CD8-positive, alpha-beta memory T cell (primary cell): ENCODE data around the gene TPR. TPM values are rescaled to one million over a fixed set of nuclear protein-coding genes. Genes with fewer than 3 reads are reported as not detected.
A peak's percentile ranks its signal among the peaks of the same experiment; 100 is the strongest.

ENCODE experiments used
- CTCF ChIA-PET: fragments of 350-600 bp; sonication (Branson Sonifier 250); formaldehyde crosslinking; loops from one replicate; lab custom pipeline; 2021; ENCODE audit warnings: antibody characterized with exemption; lab: Charles Lee
- POLR2A ChIA-PET: fragments of 350-600 bp; sonication (Branson Sonifier 250); formaldehyde crosslinking; loops from one replicate; lab custom pipeline; 2021; ENCODE audit warnings: antibody characterized with exemption; lab: Charles Lee
- DNase-seq, 5 donors: peaks; one replicate each; pipeline versions ENCODE4 v3.0.0 to v3.0.0-alpha.2; 2020 to 2022; ENCODE audit warnings: mixed read lengths in 1 of 5
- H3K27ac ChIP-seq: one replicate; pipeline ENCODE4 v1.7.0; 2013; ENCODE audit warnings: low read depth, mild to moderate bottlenecking, low read length, moderate library complexity
- H3K27me3 ChIP-seq: 2 replicates; pipeline ENCODE4 v1.7.0; 2013; ENCODE audit warnings: low read length, mild to moderate bottlenecking; ENCODE audit not compliant: insufficient read depth, poor library complexity, severe bottlenecking
- H3K36me3 ChIP-seq: 2 replicates; pipeline ENCODE4 v1.7.0; 2013; ENCODE audit warnings: mild to moderate bottlenecking, low read length, moderate library complexity; ENCODE audit not compliant: insufficient read depth
- H3K4me1 ChIP-seq: 2 replicates; pipeline ENCODE4 v1.7.0; 2013; ENCODE audit warnings: mild to moderate bottlenecking, low read length, moderate library complexity; ENCODE audit not compliant: insufficient read depth
- H3K4me3 ChIP-seq: 2 replicates; pipeline ENCODE4 v1.7.0; 2013; ENCODE audit warnings: mild to moderate bottlenecking, low read length
- H3K9me3 ChIP-seq: 2 replicates; pipeline ENCODE4 v1.7.0; 2013; ENCODE audit warnings: mild to moderate bottlenecking, low read length
- H3K27ac Mint-ChIP-seq, 8 donors: one replicate each; pipeline ENCODE4 v1.8.0; 2020 to 2021; ENCODE audit warnings: mixed read lengths in 8 of 8, mild to moderate bottlenecking in 6 of 8, inconsistent platforms in 3 of 8, moderate library complexity in 3 of 8
- H3K27me3 Mint-ChIP-seq, 2 donors: one replicate each; pipeline ENCODE4 v1.8.0; 2020 to 2021; ENCODE audit warnings: mixed read lengths in 2 of 2, mild to moderate bottlenecking in 1 of 2, moderate library complexity in 1 of 2
- H3K36me3 Mint-ChIP-seq, 3 donors: one replicate each; pipeline ENCODE4 v1.8.0; 2020 to 2021; ENCODE audit warnings: mixed read lengths in 3 of 3, inconsistent platforms in 1 of 3, mild to moderate bottlenecking in 1 of 3
- H3K4me1 Mint-ChIP-seq, 3 donors: one replicate each; pipeline ENCODE4 v1.8.0; 2020 to 2021; ENCODE audit warnings: mixed read lengths in 3 of 3, inconsistent platforms in 1 of 3, mild to moderate bottlenecking in 1 of 3
- H3K4me3 Mint-ChIP-seq, 7 donors: one replicate each; pipeline ENCODE4 v1.8.0; 2020 to 2021; ENCODE audit warnings: mixed read lengths in 7 of 7, mild to moderate bottlenecking in 6 of 7, moderate library complexity in 4 of 7, inconsistent platforms in 2 of 7
- H3K9me3 Mint-ChIP-seq, 5 donors: one replicate each; pipeline ENCODE4 v1.8.0; 2020 to 2022; ENCODE audit warnings: mixed read lengths in 5 of 5, mild to moderate bottlenecking in 3 of 5, moderate library complexity in 2 of 5, inconsistent platforms in 1 of 5
- polyA plus RNA-seq: library from polyadenylated mRNA; unstranded; fragments of 300-500 nt; fragmentation: Illumina TruSeq; gene quantifications from one replicate; pipeline ENCODE4 v1.2.3, GENCODE V29; 2021
- total RNA-seq, 2 experiments: library from RNA; stranded (reverse); gene quantifications; one replicate each; pipeline ENCODE4 v1.2.3, GENCODE V29; 2021

Gene TPR
- total and polyA plus RNA-seq, 3 experiments from 2014 or later, result 73.4 to 117 (median 111) TPM

- POLR2A ChIA-PET, result interaction anchor here (0.7 kb wide), 1 partner anchor 1149 kb away, joined by 3 read pairs; no protein-coding TSS in a partner anchor
- Histone ChIP-seq H3K27ac (no peak overlapping the region), H3K9me3 (no peaks in the 10 kb centered on the region), H3K36me3 (no peaks in the 10 kb centered on the region), H3K4me1 (peaks cover 72% of the 10 kb centered on the region), H3K4me3 (no peak overlapping the region), H3K27me3 (no peaks in the 10 kb centered on the region)
- Mint-ChIP-seq H3K27me3 (no peaks in the 10 kb centered on the region), H3K27ac (peak overlapping the region in 7 of 8 donors; percentile 36 to 83 (median 64)), H3K4me3 (peak overlapping the region in 4 of 7 donors; percentile 5 to 40 (median 20)), H3K9me3 (no peaks in the 10 kb centered on the region), H3K36me3 (peaks cover 0 to 12% (median 3%) of the 10 kb centered on the region in 3 donors), H3K4me1 (peaks cover 27 to 32% (median 30%) of the 10 kb centered on the region in 3 donors)
- CTCF ChIA-PET, result no interaction called here
- DNase-seq, result no peak
Measured at GRCh38 chr1:186306533-186306932, 68.5 kb downstream of the TPR start.

- no peaks in the 10 kb centered on the region for H3K9me3 ChIP-seq
- no peaks in the 10 kb centered on the region for H3K9me3 Mint-ChIP-seq
- H3K27me3 Mint-ChIP-seq, result no peaks in the 10 kb centered on the region
- ChIA-PET POLR2A (no interaction called here), CTCF (no interaction called here)
- no peaks in the 10 kb centered on the region for H3K36me3 ChIP-seq
- no peak overlapping the region for H3K27ac ChIP-seq
- no peak overlapping the region for H3K4me3 ChIP-seq
- peaks cover 0 to 5% (median 2%) of the 10 kb centered on the region in 3 donors for H3K36me3 Mint-ChIP-seq
- peaks cover 27 to 32% (median 30%) of the 10 kb centered on the region in 3 donors for H3K4me1 Mint-ChIP-seq
- peak in 1 of 5 donors; percentile 17 for DNase-seq
- no peaks in the 10 kb centered on the region for H3K27me3 ChIP-seq
- peak overlapping the region in 1 of 7 donors; percentile 21 for H3K4me3 Mint-ChIP-seq
- peaks cover 78% of the 10 kb centered on the region for H3K4me1 ChIP-seq
- peak overlapping the region in 5 of 8 donors; percentile 30 to 76 (median 47) for H3K27ac Mint-ChIP-seq
Measured at GRCh38 chr1:186304982-186305949, 69.8 kb downstream of the TPR start.

- ChIA-PET POLR2A (no interaction called here), CTCF (interaction anchor here (1.4 to 1.5 kb wide), 2 partner anchors 22 to 71 kb away, joined by 3 read pairs; partner anchors contain the start of gene TPR)
- no peaks in the 10 kb centered on the region for H3K9me3 Mint-ChIP-seq
- peak overlapping the region; percentile 2 to 76 (median 36) for H3K27ac Mint-ChIP-seq
- H3K27me3 Mint-ChIP-seq, result no peaks in the 10 kb centered on the region
- Histone ChIP-seq H3K36me3 (no peaks in the 10 kb centered on the region), H3K27me3 (no peaks in the 10 kb centered on the region), H3K9me3 (no peaks in the 10 kb centered on the region), H3K4me1 (peaks cover 70% of the 10 kb centered on the region), H3K27ac (no peak overlapping the region), H3K4me3 (no peak overlapping the region)
- DNase-seq, result peak in 1 of 5 donors; percentile 56
- H3K4me1 Mint-ChIP-seq, result peaks cover 20 to 32% (median 26%) of the 10 kb centered on the region in 3 donors
- no peaks in the 10 kb centered on the region for H3K36me3 Mint-ChIP-seq
- H3K4me3 Mint-ChIP-seq, result no peak overlapping the region
Measured at GRCh38 chr1:186303911-186304310, 71.1 kb downstream of the TPR start.

- no peak for DNase-seq
- peaks cover 20 to 32% (median 26%) of the 10 kb centered on the region in 3 donors for H3K4me1 Mint-ChIP-seq
- no peaks in the 10 kb centered on the region for H3K27me3 Mint-ChIP-seq
- Histone ChIP-seq H3K4me1 (peaks cover 56% of the 10 kb centered on the region), H3K9me3 (no peaks in the 10 kb centered on the region), H3K4me3 (no peak overlapping the region), H3K36me3 (no peaks in the 10 kb centered on the region), H3K27me3 (no peaks in the 10 kb centered on the region), H3K27ac (no peak overlapping the region)
- H3K4me3 Mint-ChIP-seq, result no peak overlapping the region
- CTCF ChIA-PET, result interaction anchor here (1.3 kb wide), 1 partner anchor 13 kb away, joined by 3 read pairs; no protein-coding TSS in a partner anchor
- no peaks in the 10 kb centered on the region for H3K9me3 Mint-ChIP-seq
- H3K27ac Mint-ChIP-seq, result no peak overlapping the region
- no peaks in the 10 kb centered on the region for H3K36me3 Mint-ChIP-seq
- POLR2A ChIA-PET, result no interaction called here
Measured at GRCh38 chr1:186302381-186302920, 72.6 kb downstream of the TPR start.

- Histone ChIP-seq H3K9me3 (no peaks in the 10 kb centered on the region), H3K4me3 (no peak overlapping the region), H3K27me3 (no peaks in the 10 kb centered on the region), H3K27ac (no peak overlapping the region), H3K4me1 (peaks cover 53% of the 10 kb centered on the region), H3K36me3 (no peaks in the 10 kb centered on the region)
- Mint-ChIP-seq H3K4me3 (no peak overlapping the region), H3K27me3 (no peaks in the 10 kb centered on the region), H3K36me3 (no peaks in the 10 kb centered on the region), H3K27ac (no peak overlapping the region), H3K4me1 (peaks cover 18 to 30% (median 23%) of the 10 kb centered on the region in 3 donors), H3K9me3 (no peaks in the 10 kb centered on the region)
- POLR2A ChIA-PET, result no interaction called here
- CTCF ChIA-PET, result interaction anchor here (1.3 kb wide), 1 partner anchor 12 kb away, joined by 3 read pairs; no protein-coding TSS in a partner anchor
- DNase-seq, result no peak
Measured at GRCh38 chr1:186301448-186301847, 73.6 kb downstream of the TPR start.

GRCh38 chr1:186300056-186300455 is 75.0 kb downstream of the TPR start:
- no peak overlapping the region for H3K27ac ChIP-seq
- peaks cover 41% of the 10 kb centered on the region for H3K4me1 ChIP-seq
- H3K4me3 ChIP-seq, result no peak overlapping the region
- Mint-ChIP-seq H3K27ac (no peak overlapping the region), H3K4me1 (peaks cover 8 to 16% (median 9%) of the 10 kb centered on the region in 3 donors), H3K27me3 (no peaks in the 10 kb centered on the region), H3K9me3 (no peaks in the 10 kb centered on the region), H3K4me3 (no peak overlapping the region), H3K36me3 (no peaks in the 10 kb centered on the region)
- CTCF ChIA-PET, result interaction anchor here (0.6 kb wide), 1 partner anchor 281 kb away, joined by 3 read pairs; no protein-coding TSS in a partner anchor
- DNase-seq, result no peak
- no peaks in the 10 kb centered on the region for H3K27me3 ChIP-seq
- POLR2A ChIA-PET, result no interaction called here
- no peaks in the 10 kb centered on the region for H3K36me3 ChIP-seq
- H3K9me3 ChIP-seq, result no peaks in the 10 kb centered on the region

- no peak overlapping the region for H3K4me3 Mint-ChIP-seq
- H3K9me3 Mint-ChIP-seq, result no peaks in the 10 kb centered on the region
- Histone ChIP-seq H3K4me3 (no peak overlapping the region), H3K4me1 (peaks cover 36% of the 10 kb centered on the region), H3K27me3 (no peaks in the 10 kb centered on the region), H3K9me3 (no peaks in the 10 kb centered on the region), H3K36me3 (no peaks in the 10 kb centered on the region), H3K27ac (no peak overlapping the region)
- H3K27ac Mint-ChIP-seq, result no peak overlapping the region
- no peaks in the 10 kb centered on the region for H3K36me3 Mint-ChIP-seq
- no peak for DNase-seq
- H3K4me1 Mint-ChIP-seq, result peaks cover 3 to 11% (median 5%) of the 10 kb centered on the region in 3 donors
- ChIA-PET CTCF (interaction anchor here (0.6 kb wide), 1 partner anchor 282 kb away, joined by 3 read pairs; no protein-coding TSS in a partner anchor), POLR2A (no interaction called here)
- H3K27me3 Mint-ChIP-seq, result no peaks in the 10 kb centered on the region
Measured at GRCh38 chr1:186299570-186299969, 75.5 kb downstream of the TPR start.
